Measurements from ENCODE around the gene PRTG. TPM values are rescaled to one million over a fixed set of nuclear protein-coding genes. Genes with fewer than 3 reads are reported as not detected.
"Not testable (repeated sequence)": the region's sequence is repeated elsewhere in the genome, so short reads cannot be mapped to it uniquely, and the experiment has no call there.

The PRTG gene
- total RNA-seq, 6 donors from 2014 or later, result 5.9 to 50.6 (median 17.6) TPM

DNA sequence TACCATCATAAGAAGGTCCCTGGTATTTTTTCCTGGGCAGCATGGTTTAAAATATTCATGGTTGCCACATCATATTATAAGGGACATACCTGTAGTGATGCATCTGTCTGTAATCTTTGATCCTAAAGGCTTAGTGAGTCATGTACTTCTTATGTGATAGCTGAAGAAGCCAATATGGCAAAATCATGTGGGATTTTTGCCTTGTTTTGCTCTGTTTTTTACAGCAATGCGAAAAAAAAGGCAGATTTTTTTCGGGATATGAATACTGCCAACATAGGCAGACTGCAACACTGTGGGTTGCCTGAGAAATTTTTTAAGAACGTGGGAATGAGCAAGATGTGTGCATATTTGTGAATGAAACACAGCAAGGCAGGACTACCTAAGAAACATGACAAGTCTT lies 143.5 kb downstream of the PRTG start:
- DNase-seq, result no peak
- ATAC-seq (ENCODE audit: low FRiP score in 2 of 2), result no peak
- H3K4me1 ChIP-seq, result no peaks in the 10 kb centered on the region
- H3K36me3 ChIP-seq, result no peaks in the 10 kb centered on the region
- no peak overlapping the region for H3K27ac ChIP-seq
- H3K4me3 ChIP-seq, result no peak overlapping the region
- no peaks in the 10 kb centered on the region for H3K27me3 ChIP-seq
- WGBS, 2 donors, result 90 to 93% methylated on average over 3 of the region's 3 CpGs
- no peak for TF ChIP-seq CTCF (IDR thresholded peaks at IDR 0.05)
- no peak for TF ChIP-seq EP300 (IDR thresholded peaks at IDR 0.05)
- no peak for TF ChIP-seq POLR2AphosphoS5 (IDR thresholded peaks at IDR 0.05)
- no peak for TF ChIP-seq POLR2A (IDR thresholded peaks at IDR 0.05)
- no peaks in the 10 kb centered on the region for H3K9me3 ChIP-seq

- not testable (repeated sequence) for H3K9me3 ChIP-seq; H3K27ac ChIP-seq; H3K4me1 ChIP-seq; DNase-seq; H3K4me3 ChIP-seq; ATAC-seq (ENCODE audit: low FRiP score in 2 of 2); H3K36me3 ChIP-seq
- WGBS, 2 donors, result 100% methylated on average over 1 of the region's 1 CpG
- H3K27me3 ChIP-seq, result peaks cover 0 to 11% (median 2%) of the 10 kb centered on the region in 4 donors
Observed at GRCh38 chr15:55593019-55593418, 149.9 kb downstream of the PRTG start.

DNA sequence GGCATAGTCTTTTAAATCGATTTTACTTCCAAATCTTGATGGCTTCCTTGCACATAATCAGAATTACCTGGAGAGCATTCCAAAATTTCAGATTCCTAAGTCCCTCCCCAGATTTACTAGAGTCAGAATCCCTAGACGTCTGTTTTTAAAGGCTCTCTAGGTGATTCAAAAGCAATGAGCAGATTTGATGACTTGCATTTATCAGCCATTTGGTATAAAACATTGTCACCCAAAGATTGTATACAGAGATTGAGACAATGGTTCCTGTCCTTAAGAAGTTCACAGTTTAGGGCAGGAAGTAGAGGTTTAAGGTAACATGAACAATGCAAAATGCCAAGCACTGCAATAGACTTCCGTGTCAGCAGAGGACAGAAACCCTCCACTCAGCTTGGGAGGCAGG lies 152.2 kb downstream of the PRTG start:
- peaks cover 3 to 18% (median 5%) of the 10 kb centered on the region in 4 donors for H3K4me1 ChIP-seq
- H3K27ac ChIP-seq, result no peak overlapping the region
- H3K36me3 ChIP-seq, result no peaks in the 10 kb centered on the region
- ATAC-seq (ENCODE audit: low FRiP score in 2 of 2) (no peak), DNase-seq (no peak)
- TF ChIP-seq POLR2AphosphoS5 (IDR thresholded peaks at IDR 0.05), result no peak
- no peak for TF ChIP-seq POLR2A (IDR thresholded peaks at IDR 0.05)
- TF ChIP-seq EP300 (IDR thresholded peaks at IDR 0.05), result no peak
- no peak for TF ChIP-seq CTCF (IDR thresholded peaks at IDR 0.05)
- H3K27me3 ChIP-seq, result peaks cover 0 to 17% (median 5%) of the 10 kb centered on the region in 4 donors
- no peaks in the 10 kb centered on the region for H3K9me3 ChIP-seq
- WGBS, 2 donors, result 75 to 82% methylated on average over 3 of the region's 3 CpGs
- H3K4me3 ChIP-seq, result no peak overlapping the region

DNA sequence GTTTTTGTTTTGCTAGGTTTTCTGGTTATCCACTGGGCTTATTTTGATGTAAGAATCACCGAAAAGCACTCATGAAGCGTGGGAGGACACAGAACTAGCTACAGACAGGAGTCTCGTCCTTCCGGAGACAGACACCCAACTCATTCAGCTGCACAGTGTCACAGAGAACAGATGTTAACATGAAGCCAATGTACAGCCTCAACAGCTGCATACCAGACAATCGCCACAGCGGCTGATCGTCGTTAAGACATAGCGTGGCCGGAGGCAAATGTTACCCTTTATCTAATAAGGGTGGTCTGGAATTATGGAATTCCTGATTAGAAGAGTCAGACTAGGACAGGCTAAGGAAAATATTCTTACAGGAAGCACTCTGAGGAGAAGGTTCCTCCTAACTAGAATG lies 153.7 kb downstream of the PRTG start:
- no peaks in the 10 kb centered on the region for H3K36me3 ChIP-seq
- DNase-seq, result no peak
- no peak overlapping the region for H3K27ac ChIP-seq
- WGBS, 2 donors, result 78 to 97% methylated on average over 10 of the region's 10 CpGs
- H3K4me1 ChIP-seq, result peaks cover 3 to 18% (median 5%) of the 10 kb centered on the region in 4 donors
- no peak for ATAC-seq (ENCODE audit: low FRiP score in 2 of 2)
- H3K27me3 ChIP-seq, result peaks cover 0 to 17% (median 5%) of the 10 kb centered on the region in 4 donors
- H3K9me3 ChIP-seq, result no peaks in the 10 kb centered on the region
- TF ChIP-seq EP300 (IDR thresholded peaks at IDR 0.05) (no peak), POLR2AphosphoS5 (IDR thresholded peaks at IDR 0.05) (no peak), CTCF (IDR thresholded peaks at IDR 0.05) (no peak), POLR2A (IDR thresholded peaks at IDR 0.05) (no peak)
- H3K4me3 ChIP-seq, result peak overlapping the region in 1 of 4 donors; percentile 64

- ATAC-seq (ENCODE audit: low FRiP score in 2 of 2), result peak in 1 of 2 donors; percentile 3
- Histone ChIP-seq H3K4me3 (peak overlapping the region; percentile 22 to 69 (median 65)), H3K27ac (peak overlapping the region in 3 of 4 donors; percentile 34 to 89 (median 51)), H3K27me3 (peaks cover 0 to 17% (median 5%) of the 10 kb centered on the region in 4 donors), H3K36me3 (no peaks in the 10 kb centered on the region), H3K9me3 (no peaks in the 10 kb centered on the region), H3K4me1 (peaks cover 3 to 18% (median 5%) of the 10 kb centered on the region in 4 donors)
- TF ChIP-seq POLR2AphosphoS5 (IDR thresholded peaks at IDR 0.05) (no peak), EP300 (IDR thresholded peaks at IDR 0.05) (no peak), POLR2A (IDR thresholded peaks at IDR 0.05) (no peak), CTCF (IDR thresholded peaks at IDR 0.05) (no peak)
- 9 to 20% methylated on average over 14 to 19 of the region's 19 CpGs for WGBS, 2 donors
- DNase-seq, result no peak
Observed at GRCh38 chr15:55588815-55589115, 154.2 kb downstream of the PRTG start.
